Keratinocyte (primary cell): ENCODE measurements around the gene ERH. TPM values are rescaled to one million over a fixed set of nuclear protein-coding genes. Genes with fewer than 3 reads are reported as not detected.

Experiments
- DNase-seq: peaks from one replicate; pipeline ENCODE4 v3.0.0-alpha.2; 2011; ENCODE audit warnings: low read depth, missing footprints, low spot score
- FAIRE-seq: peaks from 2 replicates; lab custom pipeline; 2011; peaks lifted over from hg19 to GRCh38; lab: Jason Lieb, UNC
- H2AFZ ChIP-seq: 2 replicates; pipeline ENCODE4 v1.6.0; 2012; ENCODE audit warnings: low read length, control low read depth, inconsistent platforms; ENCODE audit not compliant: control insufficient read depth
- H3K27ac ChIP-seq: 2 replicates; pipeline ENCODE4 v1.5.1; 2011; ENCODE audit warnings: low read length; ENCODE audit not compliant: control insufficient read depth, insufficient read depth
- H3K27me3 ChIP-seq: 3 replicates; pipeline ENCODE4 v1.6.0; 2011; ENCODE audit warnings: low read length; ENCODE audit not compliant: control insufficient read depth, insufficient read depth; ENCODE audit errors: extremely low read depth
- H3K36me3 ChIP-seq, 2 experiments: 2 replicates in 1 of 2; 3 replicates in 1 of 2; pipeline ENCODE4 v1.5.1; 2011; ENCODE audit warnings: low read length in 2 of 2, mild to moderate bottlenecking in 1 of 2; ENCODE audit not compliant: control insufficient read depth in 2 of 2, insufficient read depth in 2 of 2; ENCODE audit errors: extremely low read depth in 1 of 2
- H3K4me1 ChIP-seq: 3 replicates; pipeline ENCODE4 v1.5.1; 2011; ENCODE audit warnings: low read length; ENCODE audit not compliant: control insufficient read depth, insufficient read depth; ENCODE audit errors: extremely low read depth
- H3K4me2 ChIP-seq: 3 replicates; pipeline ENCODE4 v1.6.0; 2011; ENCODE audit warnings: low read depth, low read length; ENCODE audit not compliant: control insufficient read depth, insufficient read depth; ENCODE audit errors: extremely low read depth
- H3K4me3 ChIP-seq, 3 experiments: fragments of 200-600 bp in 1 of 3; sonication (generic) in 1 of 3; 2 replicates in 2 of 3; 3 replicates in 1 of 3; pipeline ENCODE4 v1.5.1; 2011 to 2016; ENCODE audit warnings: low read length in 3 of 3, mild to moderate bottlenecking in 3 of 3, control low read depth in 2 of 3, inconsistent platforms in 1 of 3, low read depth in 1 of 3, mixed read lengths in 1 of 3, mixed run types in 1 of 3, moderate library complexity in 1 of 3; ENCODE audit not compliant: control insufficient read depth in 2 of 3, insufficient read depth in 2 of 3; ENCODE audit errors: extremely low read depth in 1 of 3
- H3K79me2 ChIP-seq: 2 replicates; pipeline ENCODE4 v1.6.0; 2012; ENCODE audit warnings: low read length; ENCODE audit not compliant: control insufficient read depth, insufficient read depth
- H3K9ac ChIP-seq: 3 replicates; pipeline ENCODE4 v1.6.0; 2011; ENCODE audit warnings: low read length; ENCODE audit not compliant: control insufficient read depth, insufficient read depth; ENCODE audit errors: extremely low read depth
- H3K9me1 ChIP-seq: 3 replicates; pipeline ENCODE4 v1.6.0; 2011; ENCODE audit warnings: low read length; ENCODE audit not compliant: control insufficient read depth, insufficient read depth; ENCODE audit errors: extremely low read depth
- H3K9me3 ChIP-seq: 2 replicates; pipeline ENCODE4 v1.5.1; 2012; ENCODE audit warnings: low read depth, low read length; ENCODE audit not compliant: control insufficient read depth
- H4K20me1 ChIP-seq: 3 replicates; pipeline ENCODE4 v1.6.0; 2011; ENCODE audit warnings: low read length; ENCODE audit not compliant: control insufficient read depth, insufficient read depth; ENCODE audit errors: extremely low read depth
- CTCF ChIP-seq, 3 experiments: IDR thresholded peaks in 1 of 3; conservative IDR thresholded peaks in 1 of 3; optimal IDR thresholded peaks in 1 of 3; 2 replicates in 2 of 3; 3 replicates in 1 of 3; pipeline versions ENCODE3 to v1.5.1; 2011; ENCODE audit warnings: low read length in 3 of 3, mild to moderate bottlenecking in 3 of 3, moderate library complexity in 2 of 3, control low read depth in 1 of 3, inconsistent platforms in 1 of 3; ENCODE audit not compliant: insufficient read depth in 2 of 3; ENCODE audit errors: extremely low read depth in 1 of 3
- EZH2 ChIP-seq: IDR thresholded peaks from one replicate; pipeline ENCODE4 v1.6.1; 2012; ENCODE audit warnings: inconsistent platforms, mild to moderate bottlenecking, low read length, moderate library complexity
- dilution Hi-C: fragments of 300-500 bp; cut with MboI; formaldehyde crosslinking; loops from one replicate; pipeline ENCODE4 v1.7.0; 2020; ENCODE audit warnings: low sequenced_read_pairs; ENCODE audit not compliant: extremely low pct_ligation_motif_present
- polyA plus RNA-seq, 5 experiments: library from polyadenylated mRNA; depleted of rRNA in 3 of 5; stranded (reverse) in 3 of 5; stranded (forward) in 1 of 5; unstranded in 1 of 5; fragments of >200 nt; gene quantifications; 1 replicate in 1 of 5; 2 replicates in 3 of 5; 3 replicates in 1 of 5; pipeline versions ENCODE4 v1.2.1 to v1.2.3, GENCODE V29; 2011 to 2012; ENCODE audit warnings: missing spikeins in 2 of 5, low read depth in 1 of 5, low replicate concordance in 1 of 5

ERH gene
- polyA plus RNA-seq, 1 donor (not counting 4 experiments of a cell fraction or from before 2014, with no cell fraction given), result 256 TPM

- Histone ChIP-seq H3K4me2 (no peak overlapping the region), H2AFZ (no peak overlapping the region), H3K27me3 (peaks cover 8% of the 10 kb centered on the region), H3K4me3 (no peak overlapping the region), H3K36me3 (no peaks in the 10 kb centered on the region), H3K79me2 (no peaks in the 10 kb centered on the region), H3K9ac (no peak overlapping the region), H4K20me1 (no peaks in the 10 kb centered on the region), H3K9me3 (no peaks in the 10 kb centered on the region), H3K4me1 (no peaks in the 10 kb centered on the region), H3K27ac (no peak overlapping the region), H3K9me1 (no peaks in the 10 kb centered on the region)
- dilution Hi-C loops, result no loop called here
- no peak for FAIRE-seq
- no peak for TF ChIP-seq EZH2
- TF ChIP-seq CTCF (optimal IDR thresholded peaks at IDR 0.05 in 1 of 3, IDR thresholded peaks at IDR 0.05 in 1 of 3, conservative IDR thresholded peaks at IDR 0.05 in 1 of 3; ENCODE audit: extremely low read depth in 1 of 3, insufficient read depth in 2 of 3, low read length in 3 of 3), result peak in 1 of 3 experiments; percentile 30
- no peak for DNase-seq
These were observed 35.0 kb downstream of the ERH start for GRCh38 chr14:69363055-69363454.

- Histone ChIP-seq H4K20me1 (no peaks in the 10 kb centered on the region), H3K9me3 (no peaks in the 10 kb centered on the region), H3K4me1 (no peaks in the 10 kb centered on the region), H3K9ac (no peak overlapping the region), H3K79me2 (no peaks in the 10 kb centered on the region), H3K4me2 (no peak overlapping the region), H3K27me3 (peaks cover 8% of the 10 kb centered on the region), H3K27ac (no peak overlapping the region), H2AFZ (no peak overlapping the region), H3K9me1 (no peaks in the 10 kb centered on the region), H3K4me3 (no peak overlapping the region), H3K36me3 (no peaks in the 10 kb centered on the region)
- TF ChIP-seq EZH2 (no peak), CTCF (optimal IDR thresholded peaks at IDR 0.05 in 1 of 3, IDR thresholded peaks at IDR 0.05 in 1 of 3, conservative IDR thresholded peaks at IDR 0.05 in 1 of 3; ENCODE audit: extremely low read depth in 1 of 3, insufficient read depth in 2 of 3, low read length in 3 of 3) (no peak)
- DNase-seq (no peak), FAIRE-seq (no peak)
- dilution Hi-C loops, result no loop called here
These were observed 37.5 kb downstream of the ERH start for GRCh38 chr14:69360438-69361108.
